ENCODE measurements around the gene CCDC71.

Gene CCDC71

DNA sequence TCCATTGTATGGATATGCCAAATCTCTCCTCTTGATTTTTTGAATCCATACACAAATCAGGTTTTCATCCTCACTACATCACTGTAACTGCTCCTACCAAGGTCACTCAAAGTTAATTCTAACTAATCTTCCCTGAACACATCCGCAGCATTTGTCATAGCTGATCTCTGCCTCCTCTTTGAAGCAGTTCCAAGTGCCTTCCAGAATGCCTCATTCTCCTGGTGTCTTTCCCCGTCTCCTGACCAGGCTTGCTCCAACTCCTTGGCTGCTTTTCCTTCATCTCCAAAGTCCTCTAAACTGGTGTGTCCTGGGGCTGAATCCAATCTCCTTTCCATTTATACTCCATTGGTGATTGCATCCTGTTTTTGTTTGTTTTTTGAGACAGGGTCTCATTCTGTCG is 32.0 kb upstream of the CCDC71 start:
- TF ChIP-seq, protein P1, sequence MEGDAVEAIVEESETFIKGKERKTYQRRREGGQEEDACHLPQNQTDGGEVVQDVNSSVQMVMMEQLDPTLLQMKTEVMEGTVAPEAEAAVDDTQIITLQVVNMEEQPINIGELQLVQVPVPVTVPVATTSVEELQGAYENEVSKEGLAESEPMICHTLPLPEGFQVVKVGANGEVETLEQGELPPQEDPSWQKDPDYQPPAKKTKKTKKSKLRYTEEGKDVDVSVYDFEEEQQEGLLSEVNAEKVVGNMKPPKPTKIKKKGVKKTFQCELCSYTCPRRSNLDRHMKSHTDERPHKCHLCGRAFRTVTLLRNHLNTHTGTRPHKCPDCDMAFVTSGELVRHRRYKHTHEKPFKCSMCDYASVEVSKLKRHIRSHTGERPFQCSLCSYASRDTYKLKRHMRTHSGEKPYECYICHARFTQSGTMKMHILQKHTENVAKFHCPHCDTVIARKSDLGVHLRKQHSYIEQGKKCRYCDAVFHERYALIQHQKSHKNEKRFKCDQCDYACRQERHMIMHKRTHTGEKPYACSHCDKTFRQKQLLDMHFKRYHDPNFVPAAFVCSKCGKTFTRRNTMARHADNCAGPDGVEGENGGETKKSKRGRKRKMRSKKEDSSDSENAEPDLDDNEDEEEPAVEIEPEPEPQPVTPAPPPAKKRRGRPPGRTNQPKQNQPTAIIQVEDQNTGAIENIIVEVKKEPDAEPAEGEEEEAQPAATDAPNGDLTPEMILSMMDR (IDR thresholded peaks at IDR 0.05): no peak
- TF ChIP-seq ZFX (IDR thresholded peaks at IDR 0.05; ENCODE audit: borderline replicate concordance): no peak
- H3K27ac ChIP-seq: no peak overlapping the region

DNA sequence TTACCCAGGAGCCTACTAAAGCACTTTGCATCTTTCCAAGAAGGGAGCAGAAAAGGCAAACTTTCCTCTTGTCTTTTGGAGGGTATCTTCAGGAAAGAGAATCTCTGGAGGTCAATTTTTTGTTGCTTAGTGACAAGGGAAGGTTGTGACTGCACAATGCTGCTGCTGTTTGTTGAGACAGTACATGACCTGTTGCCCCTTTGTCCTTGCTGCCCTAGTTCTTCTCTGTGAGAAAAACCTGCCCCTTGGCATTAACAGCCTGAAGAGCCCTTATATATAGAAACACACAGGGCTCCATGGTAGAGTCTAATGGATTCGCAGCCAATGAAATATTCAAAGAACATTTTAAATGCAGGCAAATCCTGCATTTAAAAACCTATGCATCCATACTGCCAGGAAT is 25.6 kb upstream of the CCDC71 start:
- TF ChIP-seq ZFX (IDR thresholded peaks at IDR 0.05; ENCODE audit: borderline replicate concordance): no peak
- TF ChIP-seq, protein P1 (IDR thresholded peaks at IDR 0.05): no peak
- H3K27ac ChIP-seq: no peak overlapping the region

DNA sequence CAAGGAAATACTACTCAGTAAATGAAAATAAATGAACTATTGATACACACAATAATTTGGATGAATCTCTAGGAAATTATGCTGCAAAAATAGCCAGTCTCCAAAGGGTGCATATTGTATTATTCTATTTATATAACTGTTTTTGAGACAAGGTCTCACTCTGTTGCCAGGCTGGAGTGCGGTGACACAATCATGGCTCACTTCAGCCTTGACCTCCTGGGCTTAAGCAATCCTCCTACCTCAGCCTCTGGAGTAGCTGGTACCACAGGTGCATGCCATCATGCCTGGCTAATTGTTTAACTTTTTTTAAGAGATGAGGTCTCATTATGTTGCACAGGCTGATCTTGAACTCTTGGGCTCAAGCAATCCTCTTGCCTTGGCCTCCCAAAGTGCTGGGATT is 17.7 kb upstream of the CCDC71 start:
- TF ChIP-seq ZFX (IDR thresholded peaks at IDR 0.05; ENCODE audit: borderline replicate concordance): no peak
- TF ChIP-seq, protein P1 (IDR thresholded peaks at IDR 0.05): no peak
- no peak overlapping the region for H3K27ac ChIP-seq

DNA sequence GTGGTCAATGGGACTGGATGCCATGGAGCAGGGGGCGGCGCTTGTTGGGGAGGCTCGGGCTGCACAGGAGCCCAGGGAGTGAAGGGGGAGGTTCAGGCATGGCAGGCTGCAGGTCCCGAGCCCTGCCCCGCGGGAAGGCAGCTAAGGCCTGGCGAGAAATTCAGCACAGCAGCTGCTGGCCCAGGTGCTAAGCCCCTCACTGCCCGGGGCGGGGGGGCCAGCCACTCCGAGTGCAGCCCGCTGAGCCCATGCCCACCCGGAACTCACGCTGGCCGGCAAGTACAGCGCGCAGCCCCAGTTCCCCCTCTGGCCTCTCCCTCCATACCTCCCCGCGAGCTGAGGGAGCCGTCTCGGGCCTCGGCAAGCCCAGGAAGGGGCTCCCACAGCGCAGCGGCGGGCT is 16.6 kb upstream of the CCDC71 start:
- no peak overlapping the region for H3K27ac ChIP-seq
- no peak for TF ChIP-seq ZFX (IDR thresholded peaks at IDR 0.05; ENCODE audit: borderline replicate concordance)
- TF ChIP-seq, protein P1 (IDR thresholded peaks at IDR 0.05): no peak

DNA sequence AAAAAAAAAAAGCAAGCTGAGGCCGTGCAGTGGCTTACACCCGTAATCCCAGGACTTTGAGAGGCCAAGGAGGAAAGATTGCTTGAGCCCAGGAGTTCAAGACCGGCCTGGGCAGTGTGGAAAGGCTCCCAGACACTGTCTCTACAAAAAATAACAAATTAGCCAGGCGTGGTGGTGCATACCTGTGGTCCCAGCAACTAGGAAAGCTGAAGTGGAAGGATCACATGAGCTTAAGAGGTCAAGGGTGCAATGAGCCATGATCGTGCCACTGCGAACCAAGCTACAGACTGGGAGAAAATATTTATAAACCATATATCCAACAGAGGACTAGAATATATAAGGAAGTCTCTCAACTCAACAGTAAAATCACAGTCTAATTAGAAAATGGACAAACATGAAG is 15.2 kb upstream of the CCDC71 start:
- no peak overlapping the region for H3K27ac ChIP-seq
- TF ChIP-seq, protein P1 (IDR thresholded peaks at IDR 0.05): no peak
- TF ChIP-seq ZFX (IDR thresholded peaks at IDR 0.05; ENCODE audit: borderline replicate concordance): no peak

DNA sequence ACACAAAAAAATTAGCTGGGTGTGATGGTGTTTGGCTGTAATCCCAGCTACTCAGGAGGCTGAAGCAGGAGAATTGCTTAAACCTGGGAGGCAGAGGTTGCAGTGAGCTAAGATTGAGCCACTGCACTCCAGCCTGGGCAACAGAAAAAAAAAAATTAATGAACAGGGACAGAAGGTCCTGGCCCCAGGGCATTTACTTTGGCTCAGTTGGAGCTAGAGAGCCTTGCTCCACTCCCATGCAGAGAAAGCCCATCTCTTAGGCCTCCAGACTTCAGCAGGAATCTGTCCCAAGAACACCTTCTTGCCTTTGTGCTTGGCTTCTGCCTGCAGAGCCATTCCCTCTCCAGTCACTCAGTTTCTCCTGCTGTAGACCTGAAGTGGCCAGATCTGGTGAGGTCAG is 14.0 kb upstream of the CCDC71 start:
- peak overlapping the region; percentile 43 for H3K27ac ChIP-seq
- TF ChIP-seq, protein P1 (IDR thresholded peaks at IDR 0.05): no peak
- no peak for TF ChIP-seq ZFX (IDR thresholded peaks at IDR 0.05; ENCODE audit: borderline replicate concordance)

DNA sequence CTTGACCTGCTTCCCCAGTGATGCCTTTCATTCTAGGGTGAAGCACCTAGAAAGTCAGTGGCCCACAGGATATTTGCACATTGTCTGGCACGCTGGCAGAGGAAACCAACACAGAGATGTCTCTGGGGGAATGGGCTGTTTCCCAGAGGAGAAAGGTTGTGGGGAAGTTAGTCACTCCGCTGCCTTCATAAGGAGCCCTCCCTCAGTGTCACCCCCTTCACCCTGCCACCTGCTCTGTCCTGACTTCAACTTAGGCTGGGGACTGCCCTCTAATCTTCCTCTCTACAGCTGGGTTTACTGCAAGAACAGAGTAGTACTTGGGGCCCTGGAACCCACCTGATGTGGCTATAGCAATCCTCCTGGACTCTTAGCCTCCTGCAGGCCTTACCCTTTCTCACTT is 10.9 kb upstream of the CCDC71 start:
- H3K27ac ChIP-seq: no peak overlapping the region
- TF ChIP-seq, protein P1 (IDR thresholded peaks at IDR 0.05): no peak
- no peak for TF ChIP-seq ZFX (IDR thresholded peaks at IDR 0.05; ENCODE audit: borderline replicate concordance)

Measured in 22Rv1 (cell line).